Liver (tissue), 9 donors: Measurements from ENCODE around the gene LILRB2. TPM values are rescaled to one million over a fixed set of nuclear protein-coding genes. Genes with fewer than 3 reads are reported as not detected.
"Not testable (repeated sequence)": the region's sequence is repeated elsewhere in the genome, so short reads cannot be mapped to it uniquely, and the experiment has no call there.

Experiments used
- DNase-seq: peaks from one replicate; pipeline ENCODE4 v3.0.0-alpha.2; 2017; ENCODE audit warnings: low spot score
- H3K27ac ChIP-seq, 2 donors: one replicate each; pipeline ENCODE4 v1.7.0; 2013; ENCODE audit warnings: inconsistent platforms in 2 of 2, low read length in 2 of 2, control low read depth in 1 of 2, low read depth in 1 of 2, mild to moderate bottlenecking in 1 of 2
- H3K27me3 ChIP-seq, 4 donors: one replicate each; pipeline versions ENCODE4 v1.6.1 to v1.7.0; 2013; ENCODE audit warnings: low read length in 3 of 4, inconsistent platforms in 1 of 4, mild to moderate bottlenecking in 1 of 4, moderate library complexity in 1 of 4; ENCODE audit not compliant: control insufficient read depth in 4 of 4, insufficient read depth in 4 of 4
- H3K36me3 ChIP-seq, 4 donors: one replicate each; pipeline versions ENCODE4 v1.6.1 to v1.7.0; 2013; ENCODE audit warnings: low read length in 3 of 4, mild to moderate bottlenecking in 3 of 4, low read depth in 1 of 4, moderate library complexity in 1 of 4; ENCODE audit not compliant: control insufficient read depth in 4 of 4, insufficient read depth in 3 of 4
- H3K4me1 ChIP-seq, 4 donors: one replicate each; pipeline versions ENCODE4 v1.6.1 to v1.7.0; 2013; ENCODE audit warnings: low read length in 3 of 4, mild to moderate bottlenecking in 3 of 4, moderate library complexity in 1 of 4; ENCODE audit not compliant: control insufficient read depth in 4 of 4, insufficient read depth in 4 of 4
- H3K4me3 ChIP-seq, 3 donors: one replicate each; pipeline versions ENCODE4 v1.6.1 to v1.7.0; 2013; ENCODE audit warnings: low read length in 3 of 3, control low read depth in 1 of 3, low read depth in 1 of 3, mild to moderate bottlenecking in 1 of 3
- H3K9ac ChIP-seq, 2 donors: one replicate each; pipeline ENCODE4 v1.7.0; 2013; ENCODE audit warnings: low read length in 2 of 2, mild to moderate bottlenecking in 2 of 2, moderate library complexity in 2 of 2, control low read depth in 1 of 2, low read depth in 1 of 2
- H3K9me3 ChIP-seq, 4 donors: one replicate each; pipeline versions ENCODE4 v1.6.1 to v1.7.0; 2013; ENCODE audit warnings: low read length in 3 of 4; ENCODE audit not compliant: control insufficient read depth in 4 of 4
- CTCF ChIP-seq: fragments of 150-350 bp; IDR thresholded peaks from 2 replicates; pipeline ENCODE4 v1.5.1; 2017; ENCODE audit warnings: improper control_type of control experiment, low read depth, low read length; ENCODE audit not compliant: missing input control
- EGR1 ChIP-seq, 2 donors: IDR thresholded peaks; 2 replicates each; pipeline ENCODE4 v1.6.1; 2016 to 2018; ENCODE audit warnings: antibody characterized with exemption in 2 of 2, low read depth in 2 of 2
- FOXA1 ChIP-seq: IDR thresholded peaks from 2 replicates; pipeline ENCODE4 v1.6.1; 2016; ENCODE audit warnings: antibody characterized with exemption
- FOXA2 ChIP-seq: IDR thresholded peaks from 2 replicates; pipeline ENCODE4 v1.6.1; 2016; ENCODE audit warnings: antibody characterized with exemption
- GABPA ChIP-seq, 2 donors: IDR thresholded peaks in 1 of 2; conservative IDR thresholded peaks in 1 of 2; 2 replicates each; pipeline ENCODE4 v1.6.1; 2016; ENCODE audit warnings: antibody characterized with exemption in 2 of 2, mild to moderate bottlenecking in 1 of 2, moderate library complexity in 1 of 2
- HNF4A ChIP-seq, 2 donors: conservative IDR thresholded peaks; 2 replicates each; pipeline ENCODE4 v1.6.1; 2016; ENCODE audit warnings: antibody characterized with exemption in 2 of 2, mild to moderate bottlenecking in 2 of 2
- HNF4G ChIP-seq: IDR thresholded peaks from 2 replicates; pipeline ENCODE4 v1.6.1; 2016; ENCODE audit warnings: antibody characterized with exemption
- JUND ChIP-seq, 2 donors: IDR thresholded peaks; 2 replicates each; pipeline ENCODE4 v1.6.1; 2016; ENCODE audit warnings: antibody characterized with exemption in 2 of 2
- NR2F2 ChIP-seq: IDR thresholded peaks from 2 replicates; pipeline ENCODE4 v1.6.1; 2016; ENCODE audit warnings: antibody characterized with exemption
- RAD21 ChIP-seq, 2 donors: IDR thresholded peaks; 2 replicates each; pipeline ENCODE4 v1.6.1; 2016; ENCODE audit warnings: antibody characterized with exemption in 2 of 2, mild to moderate bottlenecking in 2 of 2
- REST ChIP-seq: IDR thresholded peaks from 2 replicates; pipeline ENCODE4 v1.6.1; 2016; ENCODE audit warnings: antibody characterized with exemption, mild to moderate bottlenecking
- RXRA ChIP-seq, 2 donors: IDR thresholded peaks; 2 replicates each; pipeline ENCODE4 v1.6.1; 2017 to 2018; ENCODE audit warnings: antibody characterized with exemption in 2 of 2, mild to moderate bottlenecking in 1 of 2
- SP1 ChIP-seq: IDR thresholded peaks from 2 replicates; pipeline ENCODE4 v1.6.1; 2018; ENCODE audit warnings: antibody characterized with exemption, mild to moderate bottlenecking
- TAF1 ChIP-seq: conservative IDR thresholded peaks from 2 replicates; pipeline ENCODE4 v1.6.1; 2016; ENCODE audit warnings: antibody characterized with exemption, mild to moderate bottlenecking
- WGBS: extraction: QIAGEN DNeasy Blood & Tissue Kit; methylation state at CpG from one replicate; pipeline ENCODE4 v1.1.7; 2013; 5-methylcytosine and 5-hydroxymethylcytosine counted together
- polyA plus RNA-seq, 2 donors: library from polyadenylated mRNA; stranded (reverse) in 1 of 2; unstranded in 1 of 2; fragments of 200-250 nt in 1 of 2; fragments of >200 nt in 1 of 2; fragmentation: Nextera tagmentation in 1 of 2; extraction: Ambion mirVana in 1 of 2; gene quantifications; one replicate each; pipeline versions ENCODE4 v1.2.1 to v1.2.3, GENCODE V29; 2013 to 2015
- total RNA-seq, 2 donors: library from RNA; depleted of rRNA; stranded (reverse); fragments of >200 nt; gene quantifications; one replicate each; pipeline ENCODE4 v1.2.3, GENCODE V29; 2014
- TF ChIP-seq, protein P1 (sequence below): IDR thresholded peaks from 2 replicates; pipeline ENCODE4 v1.6.1; 2016; ENCODE audit warnings: antibody characterized with exemption
- TF ChIP-seq, protein P2 (sequence below): IDR thresholded peaks from 2 replicates; pipeline ENCODE4 v1.6.1; 2016; ENCODE audit warnings: antibody characterized with exemption
- TF ChIP-seq, protein P3 (sequence below): IDR thresholded peaks from 2 replicates; pipeline ENCODE4 v1.6.1; 2016; ENCODE audit warnings: antibody characterized with exemption
- donor health status: healthy.
- donor health status: healthy.
- donor health status: healthy.
- donor health status: healthy.
- donor health status: healthy.

Gene LILRB2
- total and polyA plus RNA-seq, 4 donors, result 2.2 to 6.1 (median 5.2) TPM

- H3K36me3 ChIP-seq, result no peaks in the 10 kb centered on the region
- H3K9ac ChIP-seq, result no peak overlapping the region
- 83% methylated on average over 6 of the region's 6 CpGs for WGBS
- no peak overlapping the region for H3K4me3 ChIP-seq
- no peak for DNase-seq
- no peaks in the 10 kb centered on the region for H3K9me3 ChIP-seq
- H3K4me1 ChIP-seq, result no peaks in the 10 kb centered on the region
- H3K27ac ChIP-seq, result no peak overlapping the region
- peaks cover 0 to 5% (median 2%) of the 10 kb centered on the region in 4 donors for H3K27me3 ChIP-seq
- no peak for TF ChIP-seq HNF4A (conservative IDR thresholded peaks at IDR 0.05)
- TF ChIP-seq FOXA1, result no peak
- no peak for TF ChIP-seq EGR1 (IDR thresholded peaks at IDR 0.05; ENCODE audit: low read depth in 2 of 2)
- TF ChIP-seq TAF1, result no peak
- TF ChIP-seq FOXA2, result no peak
- no peak for TF ChIP-seq SP1
- TF ChIP-seq, protein P1, sequence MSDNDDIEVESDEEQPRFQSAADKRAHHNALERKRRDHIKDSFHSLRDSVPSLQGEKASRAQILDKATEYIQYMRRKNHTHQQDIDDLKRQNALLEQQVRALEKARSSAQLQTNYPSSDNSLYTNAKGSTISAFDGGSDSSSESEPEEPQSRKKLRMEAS, result no peak
Observed at GRCh38 chr19:54294539-54294938, 13.6 kb upstream of the LILRB2 start.

- not testable (repeated sequence) for H3K9me3 ChIP-seq, H3K27ac ChIP-seq, DNase-seq, H3K4me3 ChIP-seq, H3K9ac ChIP-seq, H3K27me3 ChIP-seq, H3K4me1 ChIP-seq, H3K36me3 ChIP-seq
- WGBS, result 53% methylated on average over 8 of the region's 8 CpGs
Observed at GRCh38 chr19:54289160-54289559, 8.2 kb upstream of the LILRB2 start.

GRCh38 chr19:54287456-54287855, 6.5 kb upstream of the LILRB2 start:
- H3K4me1 ChIP-seq, result no peaks in the 10 kb centered on the region
- H3K27me3 ChIP-seq, result no peaks in the 10 kb centered on the region
- 64% methylated on average over 4 of the region's 4 CpGs for WGBS
- no peak overlapping the region for H3K9ac ChIP-seq
- H3K36me3 ChIP-seq, result no peaks in the 10 kb centered on the region
- no peak overlapping the region for H3K4me3 ChIP-seq
- no peak for DNase-seq
- H3K9me3 ChIP-seq, result no peaks in the 10 kb centered on the region
- H3K27ac ChIP-seq, result no peak overlapping the region
- TF ChIP-seq, protein P2, sequence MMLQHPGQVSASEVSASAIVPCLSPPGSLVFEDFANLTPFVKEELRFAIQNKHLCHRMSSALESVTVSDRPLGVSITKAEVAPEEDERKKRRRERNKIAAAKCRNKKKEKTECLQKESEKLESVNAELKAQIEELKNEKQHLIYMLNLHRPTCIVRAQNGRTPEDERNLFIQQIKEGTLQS, result no peak
- TF ChIP-seq RXRA (IDR thresholded peaks at IDR 0.05) (no peak), HNF4G (no peak), RAD21 (IDR thresholded peaks at IDR 0.05) (no peak), EGR1 (IDR thresholded peaks at IDR 0.05; ENCODE audit: low read depth in 2 of 2) (no peak), NR2F2 (no peak), JUND (IDR thresholded peaks at IDR 0.05) (no peak), HNF4A (conservative IDR thresholded peaks at IDR 0.05) (no peak), FOXA2 (no peak), GABPA (IDR thresholded peaks at IDR 0.05 in 1 of 2, conservative IDR thresholded peaks at IDR 0.05 in 1 of 2) (no peak), FOXA1 (no peak), CTCF (no peak), REST (no peak)
- TF ChIP-seq, protein P1, result no peak
- TF ChIP-seq, protein P3, sequence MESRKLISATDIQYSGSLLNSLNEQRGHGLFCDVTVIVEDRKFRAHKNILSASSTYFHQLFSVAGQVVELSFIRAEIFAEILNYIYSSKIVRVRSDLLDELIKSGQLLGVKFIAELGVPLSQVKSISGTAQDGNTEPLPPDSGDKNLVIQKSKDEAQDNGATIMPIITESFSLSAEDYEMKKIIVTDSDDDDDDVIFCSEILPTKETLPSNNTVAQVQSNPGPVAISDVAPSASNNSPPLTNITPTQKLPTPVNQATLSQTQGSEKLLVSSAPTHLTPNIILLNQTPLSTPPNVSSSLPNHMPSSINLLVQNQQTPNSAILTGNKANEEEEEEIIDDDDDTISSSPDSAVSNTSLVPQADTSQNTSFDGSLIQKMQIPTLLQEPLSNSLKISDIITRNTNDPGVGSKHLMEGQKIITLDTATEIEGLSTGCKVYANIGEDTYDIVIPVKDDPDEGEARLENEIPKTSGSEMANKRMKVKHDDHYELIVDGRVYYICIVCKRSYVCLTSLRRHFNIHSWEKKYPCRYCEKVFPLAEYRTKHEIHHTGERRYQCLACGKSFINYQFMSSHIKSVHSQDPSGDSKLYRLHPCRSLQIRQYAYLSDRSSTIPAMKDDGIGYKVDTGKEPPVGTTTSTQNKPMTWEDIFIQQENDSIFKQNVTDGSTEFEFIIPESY, result no peak

- not testable (repeated sequence) for H3K9me3 ChIP-seq, H3K4me3 ChIP-seq, H3K27me3 ChIP-seq, H3K36me3 ChIP-seq, DNase-seq, H3K9ac ChIP-seq, H3K4me1 ChIP-seq, H3K27ac ChIP-seq
- 61% methylated on average over 8 of the region's 10 CpGs for WGBS
Observed at GRCh38 chr19:54286283-54286682, 5.4 kb upstream of the LILRB2 start.
